ENCODE data around the gene DCC. TPM values are rescaled to one million over a fixed set of nuclear protein-coding genes. Genes with fewer than 3 reads are reported as not detected.
"Not testable (repeated sequence)": the region's sequence is repeated elsewhere in the genome, so short reads cannot be mapped to it uniquely, and the experiment has no call there.

The DCC gene
- total RNA-seq, 1 experiment from 2014 or later: not detected

DNA sequence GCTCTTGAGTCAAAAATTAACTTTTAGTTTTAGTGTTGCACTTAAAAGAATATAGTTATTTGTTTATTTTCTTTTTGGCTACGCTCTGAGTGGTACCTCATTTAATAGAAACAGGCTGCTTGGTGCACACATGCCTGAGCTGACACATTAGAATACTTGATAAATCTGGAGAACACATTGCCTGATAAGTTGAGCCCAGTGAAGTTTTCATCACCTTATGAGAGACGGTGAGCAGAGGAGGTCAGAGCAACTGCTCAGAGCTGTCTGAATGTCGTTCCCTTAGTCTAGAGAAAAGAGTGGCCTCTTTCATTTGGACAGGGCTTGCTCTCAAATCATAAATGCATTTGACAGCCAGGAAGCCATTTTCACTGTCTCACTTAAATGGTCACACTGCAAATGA is 1168.5 kb downstream of the DCC start:
- Histone ChIP-seq H3K4me1 (replicated peaks) (no peaks in the 10 kb centered on the region), H3K4me3 (no peak overlapping the region), H3K36me3 (no peaks in the 10 kb centered on the region), H3K27me3 (replicated peaks) (no peaks in the 10 kb centered on the region), H3K27ac (no peak overlapping the region), H3K9me3 (replicated peaks) (peaks cover 2% of the 10 kb centered on the region; the same call in 1 of the 2 replicates)
- DNase-seq (ENCODE audit: low read depth in 1 of 2, low spot score in 2 of 2): no peak

DNA sequence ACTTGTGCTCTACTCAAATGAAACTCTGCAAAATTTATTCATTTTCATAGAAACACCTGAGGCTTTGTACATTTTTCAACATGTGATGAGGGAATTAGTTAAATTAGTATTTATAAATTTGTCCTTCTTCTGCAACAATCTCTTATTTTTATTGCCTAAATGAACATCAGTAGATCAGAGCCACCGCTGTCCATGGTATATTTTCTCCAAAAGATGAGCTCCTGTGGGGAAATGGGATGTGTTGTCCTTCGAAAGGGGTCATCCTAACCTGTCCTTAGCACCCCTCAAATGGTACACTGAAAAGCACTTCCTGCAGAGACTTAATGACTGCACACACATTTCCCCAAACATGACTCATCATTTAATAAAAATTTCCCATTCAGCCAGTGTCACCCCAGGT is 1169.9 kb downstream of the DCC start:
- no peak overlapping the region for H3K4me3 ChIP-seq
- no peak for DNase-seq (ENCODE audit: low read depth in 1 of 2, low spot score in 2 of 2)
- peaks cover 2% of the 10 kb centered on the region; the same call in 1 of the 2 replicates for H3K9me3 ChIP-seq (replicated peaks)

GRCh38 chr18:53511725-53512124 is 1171.7 kb downstream of the DCC start:
- H3K27ac ChIP-seq; H3K4me3 ChIP-seq; H3K36me3 ChIP-seq; H3K9me3 ChIP-seq (replicated peaks); DNase-seq (ENCODE audit: low read depth in 1 of 2, low spot score in 2 of 2); H3K27me3 ChIP-seq (replicated peaks); H3K4me1 ChIP-seq (replicated peaks): not testable (repeated sequence)

More for the DNA sequence above, 1169.9 kb downstream of the DCC start:
- Histone ChIP-seq H3K36me3 (no peaks in the 10 kb centered on the region), H3K27me3 (replicated peaks) (no peaks in the 10 kb centered on the region), H3K27ac (no peak overlapping the region), H3K4me1 (replicated peaks) (no peaks in the 10 kb centered on the region)

DNA sequence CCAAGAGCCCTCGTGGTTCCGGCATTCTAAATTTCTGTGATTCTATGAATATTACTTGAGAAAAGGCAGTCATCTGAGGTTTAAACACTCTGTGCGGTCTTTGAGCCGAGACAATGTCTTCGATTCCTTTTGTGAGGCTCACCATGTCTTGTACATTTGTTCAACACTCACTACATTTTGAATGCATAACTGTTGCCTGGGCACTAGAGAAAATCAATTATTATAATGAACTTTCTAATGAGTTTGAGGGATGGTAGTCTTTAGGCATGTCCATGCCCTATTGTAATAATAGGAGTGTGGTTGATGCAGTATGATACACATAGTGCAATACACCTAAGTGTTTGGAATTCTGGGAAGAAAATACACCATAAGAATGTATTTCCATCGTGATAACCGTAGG is 1181.1 kb downstream of the DCC start:
- DNase-seq (ENCODE audit: low read depth in 1 of 2, low spot score in 2 of 2): no peak
- H3K4me3 ChIP-seq: no peak overlapping the region
- H3K9me3 ChIP-seq (replicated peaks): no peaks in the 10 kb centered on the region; the same call in 1 of the 2 replicates
- H3K27me3 ChIP-seq (replicated peaks): no peaks in the 10 kb centered on the region
- no peaks in the 10 kb centered on the region for H3K36me3 ChIP-seq
- no peak overlapping the region for H3K27ac ChIP-seq
- no peaks in the 10 kb centered on the region for H3K4me1 ChIP-seq (replicated peaks)

- H3K4me1 ChIP-seq (replicated peaks): no peaks in the 10 kb centered on the region
- no peak for DNase-seq (ENCODE audit: low read depth in 1 of 2, low spot score in 2 of 2)
- H3K36me3 ChIP-seq: no peaks in the 10 kb centered on the region
- H3K27me3 ChIP-seq (replicated peaks): no peaks in the 10 kb centered on the region
- no peaks in the 10 kb centered on the region for H3K9me3 ChIP-seq (replicated peaks)
- no peak overlapping the region for H3K4me3 ChIP-seq
- H3K27ac ChIP-seq: no peak overlapping the region
Observed at GRCh38 chr18:53526101-53526870, 1186.3 kb downstream of the DCC start.

- H3K27me3 ChIP-seq (replicated peaks): no peaks in the 10 kb centered on the region
- H3K27ac ChIP-seq: no peak overlapping the region
- DNase-seq (ENCODE audit: low read depth in 1 of 2, low spot score in 2 of 2): no peak
- H3K4me3 ChIP-seq: no peak overlapping the region
- H3K4me1 ChIP-seq (replicated peaks): no peaks in the 10 kb centered on the region
- H3K9me3 ChIP-seq (replicated peaks): no peaks in the 10 kb centered on the region
- H3K36me3 ChIP-seq: no peaks in the 10 kb centered on the region
Observed at GRCh38 chr18:53527365-53527764, 1187.4 kb downstream of the DCC start.

GRCh38 chr18:53531187-53531586 is 1191.2 kb downstream of the DCC start:
- no peak overlapping the region for H3K4me3 ChIP-seq
- no peaks in the 10 kb centered on the region for H3K9me3 ChIP-seq (replicated peaks)
- no peak for DNase-seq (ENCODE audit: low read depth in 1 of 2, low spot score in 2 of 2)
- H3K36me3 ChIP-seq: no peaks in the 10 kb centered on the region
- no peak overlapping the region for H3K27ac ChIP-seq
- no peaks in the 10 kb centered on the region for H3K27me3 ChIP-seq (replicated peaks)
- H3K4me1 ChIP-seq (replicated peaks): no peaks in the 10 kb centered on the region

GRCh38 chr18:53531896-53532295 is 1191.9 kb downstream of the DCC start:
- no peak for DNase-seq (ENCODE audit: low read depth in 1 of 2, low spot score in 2 of 2)
- H3K27me3 ChIP-seq (replicated peaks): no peaks in the 10 kb centered on the region
- no peaks in the 10 kb centered on the region for H3K4me1 ChIP-seq (replicated peaks)
- no peaks in the 10 kb centered on the region for H3K9me3 ChIP-seq (replicated peaks)
- no peak overlapping the region for H3K27ac ChIP-seq
- H3K36me3 ChIP-seq: no peaks in the 10 kb centered on the region
- no peak overlapping the region for H3K4me3 ChIP-seq

GRCh38 chr18:53534203-53534602 is 1194.2 kb downstream of the DCC start:
- no peak for DNase-seq (ENCODE audit: low read depth in 1 of 2, low spot score in 2 of 2)
- H3K9me3 ChIP-seq (replicated peaks): no peaks in the 10 kb centered on the region
- no peak overlapping the region for H3K27ac ChIP-seq
- no peak overlapping the region for H3K4me3 ChIP-seq
- no peaks in the 10 kb centered on the region for H3K27me3 ChIP-seq (replicated peaks)
- H3K36me3 ChIP-seq: no peaks in the 10 kb centered on the region
- no peaks in the 10 kb centered on the region for H3K4me1 ChIP-seq (replicated peaks)

- H3K27ac ChIP-seq: no peak overlapping the region
- no peaks in the 10 kb centered on the region for H3K36me3 ChIP-seq
- H3K4me3 ChIP-seq: no peak overlapping the region
- no peaks in the 10 kb centered on the region for H3K9me3 ChIP-seq (replicated peaks)
- no peaks in the 10 kb centered on the region for H3K27me3 ChIP-seq (replicated peaks)
- H3K4me1 ChIP-seq (replicated peaks): no peaks in the 10 kb centered on the region
- no peak for DNase-seq (ENCODE audit: low read depth in 1 of 2, low spot score in 2 of 2)
Observed at GRCh38 chr18:53534695-53535094, 1194.7 kb downstream of the DCC start.

- no peak overlapping the region for H3K4me3 ChIP-seq
- H3K4me1 ChIP-seq (replicated peaks): no peaks in the 10 kb centered on the region
- no peaks in the 10 kb centered on the region for H3K9me3 ChIP-seq (replicated peaks)
- no peaks in the 10 kb centered on the region for H3K36me3 ChIP-seq
- no peak for DNase-seq (ENCODE audit: low read depth in 1 of 2, low spot score in 2 of 2)
- no peaks in the 10 kb centered on the region for H3K27me3 ChIP-seq (replicated peaks)
- H3K27ac ChIP-seq: no peak overlapping the region
Observed at GRCh38 chr18:53536908-53537307, 1196.9 kb downstream of the DCC start.

DNA sequence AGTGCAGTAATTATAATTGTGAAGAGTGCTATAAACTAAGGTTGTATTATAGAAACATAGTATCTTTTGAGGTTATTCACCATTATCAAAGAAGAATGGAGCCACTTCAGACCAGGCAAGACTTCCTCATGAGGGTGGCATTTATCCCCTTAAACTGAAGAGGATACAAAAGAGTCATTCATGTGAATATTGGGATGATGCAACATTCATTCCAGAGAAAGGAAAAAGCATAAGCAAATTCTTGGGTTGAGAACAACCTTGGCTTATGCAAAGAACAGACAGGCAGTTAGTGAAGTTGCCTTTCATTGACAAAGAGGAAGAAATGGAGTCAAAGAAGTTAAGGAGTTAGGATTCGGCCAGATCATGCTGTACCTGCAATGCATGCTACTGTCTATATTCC is 1201.9 kb downstream of the DCC start:
- H3K27ac ChIP-seq: no peak overlapping the region
- no peaks in the 10 kb centered on the region for H3K36me3 ChIP-seq
- no peak for DNase-seq (ENCODE audit: low read depth in 1 of 2, low spot score in 2 of 2)
- H3K4me3 ChIP-seq: no peak overlapping the region
- H3K4me1 ChIP-seq (replicated peaks): no peaks in the 10 kb centered on the region
- H3K9me3 ChIP-seq (replicated peaks): no peaks in the 10 kb centered on the region
- no peaks in the 10 kb centered on the region for H3K27me3 ChIP-seq (replicated peaks)

DNA sequence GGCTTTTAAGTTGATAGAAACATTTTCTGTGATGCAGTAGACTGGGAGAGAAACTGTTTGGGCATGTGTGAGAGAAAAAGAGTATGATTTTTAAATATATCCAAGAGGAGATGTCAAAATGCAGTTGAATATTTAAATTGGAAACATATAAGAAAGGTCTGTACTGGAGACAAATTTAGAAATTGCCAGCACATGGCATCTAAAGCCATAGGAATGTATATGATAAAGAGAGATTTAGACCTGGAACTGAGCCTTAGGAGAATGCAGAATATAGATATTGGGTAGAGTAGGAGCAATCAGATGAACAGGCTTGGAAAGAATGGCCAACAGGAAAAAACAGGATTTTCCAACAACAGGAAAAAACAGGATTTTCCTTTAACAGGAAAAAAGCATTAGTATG is 1203.7 kb downstream of the DCC start:
- Histone ChIP-seq H3K4me3 (no peak overlapping the region), H3K27me3 (replicated peaks) (no peaks in the 10 kb centered on the region), H3K36me3 (no peaks in the 10 kb centered on the region), H3K4me1 (replicated peaks) (no peaks in the 10 kb centered on the region), H3K27ac (no peak overlapping the region), H3K9me3 (replicated peaks) (no peaks in the 10 kb centered on the region)
- DNase-seq (ENCODE audit: low read depth in 1 of 2, low spot score in 2 of 2): no peak

- Histone ChIP-seq H3K4me3 (no peak overlapping the region), H3K27me3 (replicated peaks) (no peaks in the 10 kb centered on the region), H3K27ac (no peak overlapping the region), H3K4me1 (replicated peaks) (no peaks in the 10 kb centered on the region), H3K36me3 (no peaks in the 10 kb centered on the region), H3K9me3 (replicated peaks) (no peaks in the 10 kb centered on the region)
- DNase-seq (ENCODE audit: low read depth in 1 of 2, low spot score in 2 of 2): no peak
Observed at GRCh38 chr18:53544917-53545316, 1204.9 kb downstream of the DCC start.
